Esophagus squamous epithelium (tissue), 4 donors: ENCODE measurements around the gene GUCY1A1.

ENCODE experiments used
- CTCF ChIP-seq, 6 experiments: fragments of 450-650 bp in 4 of 6; fragments of 200-600 bp in 2 of 6; sonication (generic) in 2 of 6; IDR thresholded peaks; one replicate each; pipeline ENCODE4 v1.5.1; 2016 to 2019; ENCODE audit warnings: antibody characterized with exemption in 6 of 6, mild to moderate bottlenecking in 4 of 6, moderate library complexity in 4 of 6
- POLR2A ChIP-seq, 4 donors: fragments of 450-650 bp; IDR thresholded peaks; one replicate each; pipeline ENCODE4 v1.6.1; 2017; ENCODE audit warnings: antibody characterized with exemption in 4 of 4, mild to moderate bottlenecking in 4 of 4, moderate library complexity in 3 of 4

GRCh38 chr4:155667222-155667567 is 547 bp downstream of the GUCY1A1 start:
- no peak for TF ChIP-seq POLR2A (IDR thresholded peaks at IDR 0.05)
- TF ChIP-seq CTCF (IDR thresholded peaks at IDR 0.05), result no peak
